GM18870 (cell line): ENCODE results near the gene TMCC1.
"Not testable (repeated sequence)": the region's sequence is repeated elsewhere in the genome, so short reads cannot be mapped to it uniquely, and the experiment has no call there.

Source experiments
- ATAC-seq: cut with Tn5 transposase; IDR thresholded peaks from one replicate; pipeline ENCODE4 v1.9.1; 2021; ENCODE audit warnings: moderate library complexity; ENCODE audit not compliant: unreplicated experiment

TMCC1 gene

DNA sequence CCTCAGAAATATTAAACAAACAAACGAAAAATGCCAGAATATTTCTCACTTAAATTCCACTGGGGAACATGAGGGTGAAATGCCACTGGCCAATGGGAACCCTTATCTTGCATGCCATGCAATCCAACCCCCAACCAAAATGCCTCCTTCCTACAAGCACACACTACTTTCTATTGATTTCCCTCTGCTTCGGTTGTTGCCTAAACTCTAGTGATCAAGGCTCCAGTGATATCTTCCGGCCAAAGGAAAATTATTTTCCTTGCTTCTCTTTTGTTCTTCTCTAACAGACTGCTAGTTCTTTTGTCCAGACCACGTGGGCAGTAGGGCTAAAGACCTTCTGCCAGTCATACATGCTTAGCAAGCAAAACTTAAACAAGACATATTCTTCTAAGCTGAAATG lies 115.7 kb downstream of the TMCC1 start:
- ATAC-seq, result no peak

DNA sequence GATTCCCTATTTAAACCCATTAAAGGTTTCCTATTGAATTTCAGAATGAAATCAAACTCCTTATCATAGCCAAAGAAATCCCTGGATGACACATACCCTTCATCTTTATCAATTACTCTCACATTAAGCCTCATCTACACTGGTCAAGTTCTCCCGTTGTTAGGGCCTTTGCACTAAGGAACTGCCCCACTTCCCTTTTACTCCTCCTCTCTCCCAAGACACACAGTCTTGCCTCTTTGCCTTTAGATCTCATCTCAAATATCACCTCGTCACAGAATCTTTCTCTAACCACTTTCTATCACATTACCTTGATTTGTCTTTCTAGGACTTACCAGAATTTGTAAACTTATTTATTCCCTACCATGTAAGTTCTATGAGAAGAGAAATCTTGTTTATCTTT lies 117.6 kb downstream of the TMCC1 start:
- ATAC-seq, result no peak

DNA sequence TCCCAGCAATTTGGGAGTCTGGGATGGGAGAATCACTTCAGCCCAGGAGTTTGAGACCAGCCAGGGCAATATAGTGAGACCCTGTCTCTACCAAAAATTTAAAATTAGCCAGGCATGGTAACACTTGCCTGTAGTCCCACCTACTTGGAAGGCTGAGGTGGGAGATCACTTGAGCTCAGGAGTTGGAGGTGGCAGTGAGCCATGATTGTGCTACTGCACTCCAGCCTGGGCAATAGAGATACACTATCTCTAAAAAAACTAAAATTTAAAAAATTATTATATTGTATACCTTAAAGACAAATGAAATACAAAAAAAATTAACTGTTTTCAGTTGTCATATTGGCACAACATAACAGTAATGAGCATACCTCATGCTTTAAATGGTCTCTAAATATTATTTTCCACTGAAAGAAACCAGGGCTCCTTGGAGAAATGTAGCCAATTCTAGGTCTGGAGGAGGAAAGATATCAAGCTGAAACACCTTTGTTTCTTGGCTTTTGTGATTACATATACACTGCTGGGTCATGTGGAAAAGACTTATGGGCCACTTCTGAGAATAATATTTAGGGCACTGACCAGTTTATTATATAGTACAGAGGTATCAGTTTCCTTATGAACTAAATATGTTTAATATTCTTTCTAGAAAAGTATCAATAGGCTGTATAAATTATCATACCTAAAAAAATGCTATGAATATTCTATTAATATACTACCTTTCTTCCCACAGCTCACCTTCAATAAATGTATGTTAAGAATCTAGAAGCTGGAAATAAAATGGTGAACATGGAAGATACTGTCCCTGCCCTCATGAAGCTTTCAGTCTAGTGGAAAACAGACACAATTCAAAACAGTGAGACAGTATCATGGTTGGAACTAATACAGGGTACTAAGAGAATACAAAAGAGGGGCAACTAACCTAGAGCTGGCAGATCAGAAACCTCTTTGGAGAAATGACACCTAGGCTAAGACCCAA lies 119.5 kb downstream of the TMCC1 start:
- no peak for ATAC-seq

DNA sequence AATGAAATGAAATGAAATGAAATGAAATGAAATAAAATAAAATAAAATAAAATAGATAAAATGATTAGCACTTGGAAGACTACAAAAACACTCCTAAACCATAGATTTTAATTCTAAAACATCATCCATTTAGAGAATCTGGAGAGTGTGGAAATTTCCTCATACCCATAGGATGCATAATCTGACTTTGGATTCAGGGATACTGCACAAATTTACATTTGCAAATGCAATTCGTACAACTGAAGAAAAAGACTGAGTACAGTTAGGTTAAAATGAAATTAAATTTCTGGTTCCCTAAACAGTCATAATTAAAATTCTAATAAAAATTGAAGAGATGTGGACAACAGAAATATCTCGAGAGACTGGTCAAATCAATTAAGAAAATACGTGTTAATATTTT lies 122.9 kb downstream of the TMCC1 start:
- ATAC-seq, result no peak

DNA sequence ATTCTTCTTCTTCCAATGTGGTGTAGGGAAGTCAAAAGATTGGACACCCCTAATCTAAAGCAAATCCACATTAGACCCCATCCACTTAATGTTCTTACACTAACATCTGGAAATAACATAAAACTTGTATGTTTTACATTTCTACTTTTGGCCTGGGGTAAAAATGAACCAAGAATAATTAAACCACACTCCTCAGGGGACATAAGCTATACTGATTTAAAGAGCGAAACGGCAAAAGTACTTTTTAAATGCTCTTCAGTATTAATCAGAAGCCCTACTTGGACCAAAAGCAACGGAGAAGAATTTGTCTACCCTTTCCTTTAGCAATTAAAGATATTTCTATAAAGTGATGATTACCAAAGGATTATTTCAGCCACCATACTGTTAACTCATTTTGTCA lies 123.9 kb downstream of the TMCC1 start:
- ATAC-seq, result no peak

DNA sequence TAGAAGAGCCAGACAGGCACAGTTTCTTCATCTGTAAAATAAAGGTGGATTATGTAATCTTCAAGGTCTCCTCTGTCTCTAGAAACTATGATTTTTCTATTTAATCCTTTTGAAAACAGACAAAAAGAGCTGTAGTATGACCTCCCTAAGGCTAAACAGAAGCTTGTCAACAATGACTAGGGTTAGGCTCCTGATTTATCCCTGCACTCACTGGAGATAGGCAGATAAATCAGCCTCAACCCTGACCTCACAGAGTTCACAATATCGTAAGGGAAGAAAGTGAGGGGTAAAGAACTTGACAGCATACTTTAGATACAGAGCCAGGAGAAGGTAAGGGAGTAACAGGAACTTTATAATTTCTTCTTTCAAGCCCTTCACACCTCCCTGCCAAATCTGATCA lies 124.8 kb downstream of the TMCC1 start:
- ATAC-seq, result no peak

DNA sequence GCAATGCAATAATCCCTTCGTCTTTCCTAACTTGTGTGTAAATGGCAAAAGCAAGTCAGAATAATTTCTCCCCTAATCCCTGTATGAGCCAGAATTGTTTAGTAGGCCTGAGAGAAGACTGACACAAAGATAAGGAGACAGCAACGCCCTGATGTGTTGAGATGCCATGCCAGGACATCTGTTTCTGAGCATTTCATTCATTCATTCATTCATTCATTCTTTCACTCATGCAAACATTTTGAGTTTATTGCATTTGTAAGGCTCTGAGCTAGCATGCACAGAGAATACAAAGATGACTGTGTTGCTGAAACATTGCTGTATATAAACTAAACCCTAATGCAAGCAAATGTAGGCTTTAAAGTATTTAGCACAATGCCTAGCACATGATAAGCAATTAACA lies 127.4 kb downstream of the TMCC1 start:
- no peak for ATAC-seq

DNA sequence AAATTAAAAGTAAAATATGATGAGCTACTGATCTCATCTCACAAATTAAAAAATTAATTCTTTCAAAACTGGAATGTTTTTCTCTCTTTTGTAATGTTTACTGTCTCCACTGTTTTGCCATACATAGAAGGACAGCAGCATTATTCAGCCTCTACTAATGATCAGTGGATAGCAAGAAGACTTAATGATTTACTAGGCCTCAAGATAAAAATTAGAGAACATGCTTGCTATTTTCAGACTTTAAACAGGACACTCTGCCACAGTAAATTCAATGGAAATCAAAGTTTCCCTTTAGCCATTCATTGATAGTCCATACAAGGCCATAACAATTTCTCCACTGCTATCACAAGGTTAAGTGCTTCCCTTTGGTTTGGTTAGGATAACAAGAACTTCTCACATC lies 129.4 kb downstream of the TMCC1 start:
- ATAC-seq, result no peak

DNA sequence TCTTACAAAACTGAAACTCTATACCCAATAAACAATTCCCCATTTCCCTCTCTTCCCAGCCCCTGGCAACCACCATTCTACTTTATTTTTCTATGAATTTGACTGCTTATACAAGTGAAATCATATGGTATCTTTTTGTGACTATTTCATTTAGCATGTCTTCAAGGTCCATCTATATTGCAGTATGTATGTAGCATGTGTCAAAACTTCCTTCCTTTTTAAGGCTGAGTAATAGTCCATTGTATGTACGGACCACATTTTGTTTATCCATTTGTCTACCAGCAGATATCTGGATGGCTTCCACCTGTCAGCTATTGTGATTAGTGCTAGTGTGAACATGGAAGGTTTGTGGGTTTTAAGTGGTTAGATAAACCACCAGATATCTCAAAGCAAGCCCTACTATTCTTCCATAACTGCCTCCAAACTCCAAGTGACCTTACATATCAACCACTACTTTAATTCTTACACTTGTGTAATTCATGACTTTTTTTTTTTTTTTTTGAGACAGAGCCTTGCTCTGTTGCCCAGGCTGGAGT lies 134.7 kb downstream of the TMCC1 start:
- no peak for ATAC-seq

DNA sequence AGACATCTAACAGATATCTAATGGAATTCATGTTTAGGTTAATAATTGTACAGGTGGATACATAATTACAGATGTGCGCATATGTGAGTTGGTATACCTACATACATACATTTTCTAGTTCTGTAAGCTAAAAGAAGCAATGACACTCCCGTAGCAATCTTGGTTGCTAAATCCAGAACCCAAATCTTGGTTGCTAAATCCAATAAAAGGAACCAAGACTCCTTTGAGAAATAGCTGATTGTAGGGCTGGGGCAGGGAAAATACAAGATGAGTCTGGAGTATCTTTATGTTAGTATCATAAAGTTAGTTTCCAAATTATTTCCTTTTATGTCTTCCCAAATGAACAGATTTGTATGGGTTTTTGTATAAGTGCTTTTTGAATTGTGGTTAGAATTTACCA lies 135.2 kb downstream of the TMCC1 start:
- ATAC-seq, result no peak

DNA sequence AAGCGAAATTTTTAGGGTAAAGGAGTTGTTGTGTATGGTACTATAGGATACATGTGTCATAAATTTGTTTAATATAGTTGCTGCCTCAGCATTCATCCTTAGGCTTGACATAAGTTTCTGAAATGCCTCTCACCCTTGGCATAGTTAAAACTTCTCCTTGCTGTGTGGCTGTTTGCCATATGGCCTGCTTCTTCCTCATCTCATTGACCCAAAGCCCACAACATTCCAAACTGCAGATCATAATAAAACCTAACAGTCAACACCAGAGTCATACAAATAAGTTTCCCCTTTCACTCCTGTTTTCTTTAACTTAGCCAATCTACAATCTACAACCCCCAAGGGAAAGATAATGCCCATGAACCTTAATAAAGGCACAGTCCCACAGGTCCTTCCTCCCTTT lies 136.6 kb downstream of the TMCC1 start:
- no peak for ATAC-seq

DNA sequence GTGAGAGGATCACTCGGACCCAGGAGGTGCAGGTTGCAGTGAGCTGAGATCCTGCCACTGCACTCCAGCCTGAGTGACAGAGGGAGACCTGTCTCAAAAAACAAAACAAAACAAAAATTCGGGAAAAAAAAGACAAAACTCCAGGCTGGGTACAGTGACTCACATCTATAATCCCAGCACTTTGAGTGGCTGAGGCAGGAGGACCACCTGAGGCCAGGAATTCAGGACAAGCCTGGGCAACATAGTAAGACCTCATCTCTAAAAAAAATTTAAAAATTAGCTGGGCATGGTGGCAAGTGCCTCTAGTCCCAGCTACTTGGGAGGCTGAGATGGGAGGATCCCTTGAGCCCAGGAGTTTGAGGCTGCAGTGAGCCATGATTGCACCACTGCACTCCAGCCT lies 142.4 kb downstream of the TMCC1 start:
- ATAC-seq, result not testable (repeated sequence)

DNA sequence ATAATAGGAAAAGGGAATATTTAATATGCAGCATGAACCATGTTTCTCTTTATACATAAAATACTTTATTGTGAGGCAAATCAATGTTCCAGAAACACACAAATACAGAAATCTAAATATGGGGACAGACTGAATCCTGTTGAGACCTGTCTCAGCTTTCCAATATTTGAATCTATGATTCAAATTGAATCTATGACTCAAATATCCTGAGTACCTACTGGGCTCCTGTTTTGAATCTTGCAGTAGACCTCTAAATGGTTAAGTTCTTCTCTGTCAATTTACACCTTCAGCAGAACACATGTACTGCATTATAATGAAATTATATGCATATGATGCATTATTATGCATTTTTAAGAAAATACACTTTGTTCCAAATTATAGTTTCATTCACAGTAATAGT lies 143.8 kb downstream of the TMCC1 start:
- no peak for ATAC-seq

DNA sequence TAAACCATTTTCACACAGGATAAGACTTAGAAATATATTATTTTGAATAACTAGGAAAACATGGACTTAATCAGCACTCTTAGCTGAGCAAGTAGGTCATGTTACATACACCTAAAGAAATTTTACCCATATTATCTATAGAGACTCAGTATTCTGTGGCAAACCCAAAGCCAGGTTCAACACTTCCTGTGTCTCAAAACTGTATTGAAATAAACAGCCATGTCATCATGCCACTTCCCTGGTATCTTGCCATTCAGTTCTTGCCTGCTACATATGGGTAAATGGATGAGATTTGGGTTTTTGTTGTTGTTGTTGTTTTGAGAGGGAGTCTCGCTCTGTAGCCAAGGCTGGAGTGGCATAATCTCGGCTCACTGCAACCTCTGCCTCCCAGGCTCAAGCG lies 145.5 kb downstream of the TMCC1 start:
- no peak for ATAC-seq

DNA sequence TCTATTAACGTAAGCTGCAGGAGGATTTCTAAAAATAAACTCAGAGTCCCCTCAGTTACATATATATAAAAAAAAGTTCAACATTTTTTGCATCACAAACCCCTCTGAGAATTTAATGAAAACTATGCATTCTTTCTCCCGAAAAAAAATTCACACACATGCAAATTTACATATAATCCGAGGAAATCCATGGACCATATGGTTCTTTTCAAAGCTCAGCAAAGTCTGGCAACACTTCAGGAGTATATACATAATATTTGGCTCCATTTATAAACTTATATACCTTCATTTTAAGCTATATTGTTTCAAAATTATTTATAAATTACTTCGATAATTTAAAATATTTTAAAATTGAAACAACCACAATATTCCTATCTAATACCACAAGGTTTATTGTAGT lies 146.4 kb downstream of the TMCC1 start:
- ATAC-seq, result no peak

DNA sequence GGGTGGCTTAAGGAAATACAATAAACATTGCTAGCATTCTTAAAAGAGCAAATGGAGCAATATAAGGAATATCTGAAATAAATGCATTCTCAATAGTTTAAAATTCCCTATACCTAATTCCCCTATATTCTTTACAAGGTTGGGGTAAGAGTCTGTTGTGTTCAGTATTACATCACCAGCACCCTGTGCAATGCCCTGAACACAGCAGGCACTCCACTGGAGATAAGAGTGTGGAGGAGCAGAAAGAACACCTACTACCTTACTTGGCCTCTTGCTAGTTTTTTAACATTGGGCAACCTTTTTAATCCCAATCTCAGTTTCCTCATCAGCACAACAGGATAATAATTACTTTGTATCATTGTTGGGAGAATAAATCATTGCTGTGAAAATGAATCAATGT lies 146.9 kb downstream of the TMCC1 start:
- ATAC-seq, result no peak

DNA sequence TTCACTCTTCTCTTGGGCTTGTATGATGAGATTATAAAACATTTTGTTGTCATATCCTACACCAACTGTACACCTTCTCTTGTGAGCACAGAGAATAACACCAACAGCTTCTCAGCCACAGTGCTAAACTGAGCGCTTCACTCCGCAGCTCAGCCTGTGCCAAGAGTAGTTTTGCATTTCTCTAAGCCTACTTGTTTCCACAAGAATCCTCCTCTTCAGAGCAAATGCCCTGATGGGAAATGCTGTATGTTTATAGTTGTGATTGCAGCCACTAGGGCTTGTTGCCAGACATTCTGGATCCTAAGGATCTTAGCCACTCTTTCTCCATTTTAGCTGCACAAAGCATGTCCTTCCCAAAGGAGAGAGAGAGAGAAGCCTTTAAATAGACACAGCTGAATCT lies 148.3 kb downstream of the TMCC1 start:
- no peak for ATAC-seq

DNA sequence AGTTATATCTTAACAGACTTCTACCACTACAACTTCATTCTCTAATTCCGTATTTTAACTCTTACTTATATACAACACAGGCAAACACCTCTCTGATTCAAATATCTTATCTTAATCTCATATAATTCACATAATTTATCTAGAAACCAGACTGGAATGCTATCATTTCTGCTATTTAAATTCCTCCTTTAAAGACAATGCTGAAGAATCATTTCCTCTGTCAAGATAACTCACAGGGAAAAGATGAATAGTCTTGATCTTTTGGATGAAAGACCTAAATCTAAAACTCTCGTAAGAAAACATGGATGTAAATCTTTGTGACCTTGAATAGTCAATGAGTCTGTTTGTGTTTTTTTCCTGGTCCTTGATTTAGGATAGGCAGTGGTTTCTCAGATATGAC lies 151.7 kb downstream of the TMCC1 start:
- ATAC-seq, result no peak

DNA sequence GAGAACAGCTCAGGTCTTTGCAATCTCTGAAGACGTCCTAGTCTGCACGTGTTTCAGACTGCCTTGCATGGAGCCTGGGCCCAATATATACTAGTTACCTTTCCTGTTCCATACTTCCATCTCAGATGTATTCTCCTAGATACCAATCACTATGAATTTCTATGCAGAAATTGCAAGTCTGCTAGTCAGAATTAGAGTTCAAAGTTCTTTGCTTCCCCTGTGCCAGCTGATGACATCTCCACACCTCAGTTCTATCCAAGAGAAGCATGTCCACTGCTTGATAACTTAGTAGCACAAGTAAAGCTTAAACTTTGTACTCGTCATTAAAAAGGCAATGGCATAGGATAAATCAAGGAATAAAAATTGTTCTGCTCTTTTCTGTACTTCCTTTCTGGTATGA lies 153.4 kb downstream of the TMCC1 start:
- ATAC-seq, result no peak

DNA sequence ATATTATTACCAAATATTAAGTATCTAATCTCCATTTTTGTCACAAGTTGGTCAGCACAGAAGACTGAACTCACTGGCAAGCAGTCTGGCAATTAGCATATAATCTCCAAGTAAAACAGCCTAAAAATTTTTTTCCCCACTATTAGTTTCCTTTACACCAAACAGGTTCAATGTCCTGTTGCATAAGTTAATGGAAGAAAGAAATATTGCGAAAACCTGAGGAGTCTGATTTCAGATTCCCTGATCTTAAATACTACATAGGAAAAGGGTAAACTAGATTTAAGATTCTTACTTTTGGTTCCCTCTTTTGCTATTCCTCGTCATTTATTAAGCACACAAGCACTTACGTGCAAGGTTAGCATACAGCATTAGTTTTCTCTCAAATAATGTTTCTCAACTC lies 153.9 kb downstream of the TMCC1 start:
- ATAC-seq, result no peak

DNA sequence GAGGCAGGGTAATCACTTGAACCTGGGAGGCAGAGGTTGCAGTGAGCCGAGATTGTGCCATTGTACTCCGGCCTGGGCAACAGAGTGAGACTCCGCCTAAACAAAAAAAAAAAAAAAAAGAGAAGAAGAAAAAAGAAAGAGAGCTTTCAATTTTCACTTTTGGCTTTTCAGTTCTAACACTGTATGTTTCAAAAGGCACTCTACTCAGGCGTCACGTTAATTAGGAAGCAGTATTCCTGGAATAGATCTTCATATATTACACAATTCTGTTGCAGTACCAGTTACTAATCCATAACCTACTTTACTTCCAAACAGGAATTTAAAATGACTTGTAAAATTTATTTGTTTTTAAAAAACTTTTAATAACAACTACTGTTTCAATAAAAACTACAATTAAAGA lies 155.3 kb downstream of the TMCC1 start:
- ATAC-seq, result no peak

DNA sequence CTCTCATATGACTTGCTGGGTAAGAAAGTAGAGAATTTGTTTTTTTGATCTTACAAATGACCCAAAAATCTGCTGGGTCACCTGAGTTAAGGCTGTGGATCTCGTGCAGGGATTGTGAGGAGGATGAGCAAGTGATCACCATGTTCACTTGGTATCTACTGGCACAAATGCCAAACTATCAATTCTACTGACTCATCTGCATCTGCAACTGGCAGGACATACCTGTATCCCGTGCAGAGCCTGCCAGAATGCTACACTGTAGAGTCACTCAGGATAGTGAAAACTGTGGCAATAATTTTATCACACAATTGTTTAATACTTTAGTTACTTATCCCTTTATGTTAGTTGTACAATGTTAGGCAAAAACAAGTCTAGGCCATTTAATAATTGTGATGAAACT lies 157.4 kb downstream of the TMCC1 start:
- no peak for ATAC-seq

DNA sequence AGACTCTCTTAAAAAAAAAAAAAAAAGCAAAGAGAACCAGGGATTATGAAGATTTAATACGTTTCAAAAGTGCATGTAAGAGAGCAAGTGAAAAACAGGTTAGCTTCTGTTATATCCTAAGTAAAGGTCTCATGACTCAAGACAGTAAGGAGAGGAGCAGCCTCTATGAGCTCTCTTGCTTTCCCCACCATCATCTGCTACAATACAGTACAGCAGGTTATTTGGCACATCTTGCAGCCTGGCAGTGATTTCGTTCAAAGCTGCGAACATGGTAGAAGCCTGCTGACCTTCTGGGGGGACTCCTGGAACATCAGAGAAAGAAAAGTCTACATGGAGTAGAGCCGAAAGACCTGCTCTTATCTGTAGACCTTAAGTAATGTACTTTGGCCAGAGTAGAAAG lies 157.9 kb downstream of the TMCC1 start:
- no peak for ATAC-seq
